Parathyroid adenoma (tissue), 2 donors: ENCODE data around the gene NFKBIL1.
A peak's percentile ranks its signal among the peaks of the same experiment; 100 is the strongest.

Source experiments
- H2AFZ ChIP-seq: fragments of 300-600 bp; sonication (generic); one replicate; pipeline ENCODE4 v1.7.0; 2017; ENCODE audit warnings: antibody characterized with exemption, mild to moderate bottlenecking
- H3K27ac ChIP-seq: fragments of 300-600 bp; sonication (generic); one replicate; pipeline ENCODE4 v1.7.0; 2017
- H3K27me3 ChIP-seq: fragments of 300-600 bp; sonication (generic); one replicate; pipeline ENCODE4 v1.7.0; 2017; ENCODE audit warnings: low read length; ENCODE audit not compliant: control insufficient read depth, insufficient read depth
- H3K36me3 ChIP-seq: fragments of 300-600 bp; sonication (generic); one replicate; pipeline ENCODE4 v1.7.0; 2017; ENCODE audit warnings: low read length; ENCODE audit not compliant: control insufficient read depth, insufficient read depth
- H3K4me1 ChIP-seq: fragments of 300-600 bp; sonication (generic); one replicate; pipeline ENCODE4 v1.7.0; 2017; ENCODE audit warnings: control low read depth
- H3K4me2 ChIP-seq: fragments of 300-600 bp; sonication (generic); one replicate; pipeline ENCODE4 v1.7.0; 2017; ENCODE audit warnings: low read length
- H3K4me3 ChIP-seq: fragments of 300-600 bp; sonication (generic); one replicate; pipeline ENCODE4 v1.7.0; 2017; ENCODE audit warnings: low read depth, low read length
- H3K79me2 ChIP-seq: fragments of 300-600 bp; sonication (generic); one replicate; pipeline ENCODE4 v1.7.0; 2017; ENCODE audit warnings: control low read depth
- H3K9ac ChIP-seq: fragments of 300-600 bp; sonication (generic); one replicate; pipeline ENCODE4 v1.7.0; 2017; ENCODE audit warnings: mild to moderate bottlenecking
- H3K9me3 ChIP-seq: fragments of 300-600 bp; sonication (generic); one replicate; pipeline ENCODE4 v1.7.0; 2017; ENCODE audit warnings: low read length; ENCODE audit not compliant: control insufficient read depth
- TF ChIP-seq, protein P1 (sequence below): fragments of 300-600 bp; sonication (generic); IDR thresholded peaks from one replicate; pipeline ENCODE4 v1.7.0; 2017; ENCODE audit warnings: antibody characterized with exemption, mild to moderate bottlenecking
- donor health status: primary hyperparathyroidism.

Gene NFKBIL1

DNA sequence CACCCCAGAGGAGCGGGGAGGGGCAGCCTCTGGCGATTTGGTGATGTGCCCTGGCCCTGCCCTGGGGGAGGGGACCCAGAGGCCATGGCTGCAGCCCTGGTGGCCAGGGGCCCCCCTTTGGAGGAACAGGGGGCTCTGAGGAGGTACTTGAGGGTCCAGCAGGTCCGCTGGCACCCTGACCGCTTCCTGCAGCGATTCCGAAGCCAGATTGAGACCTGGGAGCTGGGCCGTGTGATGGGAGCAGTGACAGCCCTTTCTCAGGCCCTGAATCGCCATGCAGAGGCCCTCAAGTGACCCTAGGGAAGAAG is 10.9 kb downstream of the NFKBIL1 start:
- peak overlapping the region; percentile 11 for H3K27ac ChIP-seq
- TF ChIP-seq, protein P1, sequence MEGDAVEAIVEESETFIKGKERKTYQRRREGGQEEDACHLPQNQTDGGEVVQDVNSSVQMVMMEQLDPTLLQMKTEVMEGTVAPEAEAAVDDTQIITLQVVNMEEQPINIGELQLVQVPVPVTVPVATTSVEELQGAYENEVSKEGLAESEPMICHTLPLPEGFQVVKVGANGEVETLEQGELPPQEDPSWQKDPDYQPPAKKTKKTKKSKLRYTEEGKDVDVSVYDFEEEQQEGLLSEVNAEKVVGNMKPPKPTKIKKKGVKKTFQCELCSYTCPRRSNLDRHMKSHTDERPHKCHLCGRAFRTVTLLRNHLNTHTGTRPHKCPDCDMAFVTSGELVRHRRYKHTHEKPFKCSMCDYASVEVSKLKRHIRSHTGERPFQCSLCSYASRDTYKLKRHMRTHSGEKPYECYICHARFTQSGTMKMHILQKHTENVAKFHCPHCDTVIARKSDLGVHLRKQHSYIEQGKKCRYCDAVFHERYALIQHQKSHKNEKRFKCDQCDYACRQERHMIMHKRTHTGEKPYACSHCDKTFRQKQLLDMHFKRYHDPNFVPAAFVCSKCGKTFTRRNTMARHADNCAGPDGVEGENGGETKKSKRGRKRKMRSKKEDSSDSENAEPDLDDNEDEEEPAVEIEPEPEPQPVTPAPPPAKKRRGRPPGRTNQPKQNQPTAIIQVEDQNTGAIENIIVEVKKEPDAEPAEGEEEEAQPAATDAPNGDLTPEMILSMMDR, result no peak
- no peaks in the 10 kb centered on the region for H3K36me3 ChIP-seq
- H3K79me2 ChIP-seq, result peaks cover 5% of the 10 kb centered on the region
- H3K4me2 ChIP-seq, result no peak overlapping the region
- no peak overlapping the region for H3K9ac ChIP-seq
- H3K4me3 ChIP-seq, result no peak overlapping the region
- no peaks in the 10 kb centered on the region for H3K4me1 ChIP-seq
- H3K27me3 ChIP-seq, result no peaks in the 10 kb centered on the region
- H3K9me3 ChIP-seq, result no peaks in the 10 kb centered on the region
- no peak overlapping the region for H2AFZ ChIP-seq

DNA sequence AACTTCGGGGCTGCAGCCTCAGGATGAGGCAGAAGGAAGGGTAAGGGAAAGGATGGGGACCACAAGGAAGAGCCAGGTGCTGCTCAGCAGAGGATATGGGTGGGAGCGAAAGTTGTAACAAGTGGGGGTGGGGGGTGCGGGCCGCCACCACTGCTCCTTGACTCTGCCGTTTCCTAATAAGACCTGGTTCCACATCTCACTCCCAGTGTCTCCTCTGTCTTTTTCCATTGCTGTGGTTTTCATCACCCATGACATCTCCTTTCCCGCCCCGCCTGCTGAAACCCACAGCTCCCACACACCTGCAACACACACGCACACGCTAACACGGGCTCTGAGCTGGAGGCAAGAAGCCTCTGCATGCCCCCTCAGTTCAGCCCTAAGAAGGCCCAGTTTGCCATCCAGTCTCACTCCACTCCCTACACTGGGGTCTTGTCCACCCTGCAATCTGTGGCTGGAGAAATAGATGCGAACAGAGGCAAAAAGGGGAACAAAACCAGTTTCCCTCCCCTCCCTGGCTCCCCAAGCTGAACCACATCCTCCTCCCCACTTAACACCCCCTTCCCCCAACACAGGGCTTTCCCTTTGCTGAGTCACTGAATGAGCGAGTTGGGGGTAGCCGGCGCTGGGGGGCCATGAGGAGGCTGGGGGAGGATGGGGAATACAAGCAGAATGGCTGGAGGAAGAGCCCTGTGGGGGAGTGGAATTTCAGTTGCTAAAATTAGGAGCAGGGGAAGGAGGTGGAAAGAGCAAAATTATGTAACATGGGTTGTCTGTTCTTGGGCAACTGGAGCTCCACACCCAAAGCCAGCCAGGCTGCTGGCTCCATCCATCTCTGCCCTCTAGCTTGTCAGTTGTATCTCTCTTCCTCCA is 11.5 kb downstream of the NFKBIL1 start:
- peaks cover 2% of the 10 kb centered on the region for H3K79me2 ChIP-seq
- no peaks in the 10 kb centered on the region for H3K27me3 ChIP-seq
- no peak overlapping the region for H3K4me3 ChIP-seq
- no peak overlapping the region for H3K4me2 ChIP-seq
- H2AFZ ChIP-seq, result no peak overlapping the region
- H3K9ac ChIP-seq, result no peak overlapping the region
- peak overlapping the region; percentile 45 for H3K27ac ChIP-seq
- H3K4me1 ChIP-seq, result no peaks in the 10 kb centered on the region
- H3K9me3 ChIP-seq, result no peaks in the 10 kb centered on the region
- TF ChIP-seq, protein P1, result no peak
- H3K36me3 ChIP-seq, result no peaks in the 10 kb centered on the region

DNA sequence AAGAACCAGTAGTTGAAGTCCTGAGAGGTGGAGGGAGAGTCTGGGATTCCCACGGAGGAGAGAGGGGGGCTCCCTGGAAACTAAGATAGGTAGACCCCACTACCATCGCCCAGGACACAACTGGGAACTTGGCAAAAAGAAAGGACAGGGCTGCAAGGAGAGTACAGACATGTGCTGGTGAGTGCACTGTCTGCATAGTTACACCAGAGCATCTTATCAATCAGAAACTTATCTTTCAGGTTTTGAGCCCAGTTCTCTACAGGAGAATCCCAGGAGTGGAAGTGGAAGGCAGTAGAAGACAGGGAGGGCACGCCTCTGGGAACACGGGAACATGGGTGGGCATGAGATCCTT is 12.2 kb downstream of the NFKBIL1 start:
- Histone ChIP-seq H3K9me3 (no peaks in the 10 kb centered on the region), H3K27me3 (no peaks in the 10 kb centered on the region), H3K4me3 (no peak overlapping the region), H3K9ac (no peak overlapping the region), H3K27ac (peak overlapping the region; percentile 45), H3K4me1 (no peaks in the 10 kb centered on the region), H3K79me2 (peaks cover 2% of the 10 kb centered on the region), H2AFZ (no peak overlapping the region), H3K36me3 (no peaks in the 10 kb centered on the region), H3K4me2 (no peak overlapping the region)
- TF ChIP-seq, protein P1, result no peak

DNA sequence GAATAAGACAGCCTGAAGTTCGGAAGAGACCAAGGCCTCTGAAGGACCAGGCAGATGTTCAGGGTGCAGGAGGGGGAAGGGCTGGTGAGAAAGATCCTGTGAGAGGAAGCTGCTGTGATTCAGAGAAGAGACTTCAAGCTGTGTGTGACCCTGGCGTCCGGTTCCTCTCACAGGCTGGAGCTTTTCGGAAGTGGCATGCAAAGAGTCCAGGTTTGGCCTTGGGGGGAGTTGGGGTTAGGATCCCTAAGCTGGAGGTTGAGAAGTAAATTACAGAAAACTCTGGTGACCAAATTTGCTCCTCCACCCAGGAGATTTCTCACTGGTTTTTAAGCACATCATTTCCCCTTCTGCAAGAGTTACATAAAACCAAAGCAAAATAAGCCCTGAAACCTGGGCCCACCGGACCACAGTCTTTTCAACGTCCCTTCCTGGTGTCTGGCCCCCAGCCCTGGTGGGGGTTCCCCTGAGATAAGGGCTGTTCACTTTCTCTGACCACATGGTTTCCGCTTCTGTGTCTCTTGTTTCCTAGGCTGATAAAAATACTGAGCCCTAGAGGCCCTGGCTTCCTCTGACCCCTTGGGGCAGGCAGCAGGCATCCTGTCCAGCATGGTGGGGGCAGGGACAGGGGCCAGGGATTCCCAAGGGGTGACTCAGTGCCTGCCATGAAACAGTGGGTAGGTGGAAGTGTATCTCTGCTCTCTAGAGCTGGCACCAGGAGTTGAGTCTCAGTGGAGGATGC is 12.7 kb downstream of the NFKBIL1 start:
- no peak overlapping the region for H3K4me3 ChIP-seq
- H3K4me1 ChIP-seq, result no peaks in the 10 kb centered on the region
- H3K79me2 ChIP-seq, result peaks cover 2% of the 10 kb centered on the region
- H3K36me3 ChIP-seq, result no peaks in the 10 kb centered on the region
- H3K9ac ChIP-seq, result no peak overlapping the region
- H3K9me3 ChIP-seq, result no peaks in the 10 kb centered on the region
- no peak overlapping the region for H3K4me2 ChIP-seq
- H2AFZ ChIP-seq, result no peak overlapping the region
- no peaks in the 10 kb centered on the region for H3K27me3 ChIP-seq
- TF ChIP-seq, protein P1, result no peak
- H3K27ac ChIP-seq, result peak overlapping the region; percentile 45
